ENCODE data around the gene KNG1.
"Not testable (repeated sequence)": the region's sequence is repeated elsewhere in the genome, so short reads cannot be mapped to it uniquely, and the experiment has no call there.

The KNG1 gene

GRCh38 chr3:186717039-186717457 is at the start of gene KNG1:
Gene KNG1 (plus strand): TSS chr3:186717359. CDS start chr3:186717543, 184 bp downstream.
- no peak for FAIRE-seq

GRCh38 chr3:186668426-186668825 is 48.7 kb upstream of the KNG1 start:
- no peak for FAIRE-seq

DNA sequence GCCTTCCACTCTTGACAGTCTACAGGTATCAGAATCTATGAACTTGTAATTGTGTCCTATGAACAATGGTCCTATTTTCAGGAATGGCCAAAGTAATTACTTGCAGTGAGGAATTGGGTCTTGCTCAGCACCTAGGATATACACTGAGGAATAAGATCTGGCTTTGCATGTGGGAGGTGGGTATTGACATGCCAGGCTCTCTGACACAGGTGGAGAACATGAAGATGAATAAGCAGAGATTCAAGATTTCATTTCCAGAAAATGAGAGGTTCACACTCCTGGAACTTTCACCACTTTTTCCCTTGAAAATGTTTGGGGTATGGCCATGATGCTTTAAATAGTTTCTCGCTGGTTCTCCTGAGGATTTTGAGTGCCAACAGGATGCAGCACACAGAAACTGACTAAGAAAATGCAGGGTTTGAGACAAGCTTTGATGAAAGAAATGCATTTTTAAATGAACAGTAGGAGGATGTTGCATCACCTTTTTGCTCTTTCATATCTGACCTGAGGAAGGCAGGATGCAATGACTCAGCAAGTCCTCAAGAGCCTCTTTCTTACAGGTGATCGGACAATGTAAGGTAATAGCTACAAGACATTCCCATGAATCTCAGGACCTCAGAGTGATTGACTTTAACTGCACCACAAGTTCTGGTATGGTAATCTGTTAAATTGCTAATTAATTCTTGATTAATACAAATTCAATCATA is 47.6 kb upstream of the KNG1 start:
- no peak for FAIRE-seq

- FAIRE-seq: no peak
Observed at GRCh38 chr3:186670155-186670554, 47.0 kb upstream of the KNG1 start.

DNA sequence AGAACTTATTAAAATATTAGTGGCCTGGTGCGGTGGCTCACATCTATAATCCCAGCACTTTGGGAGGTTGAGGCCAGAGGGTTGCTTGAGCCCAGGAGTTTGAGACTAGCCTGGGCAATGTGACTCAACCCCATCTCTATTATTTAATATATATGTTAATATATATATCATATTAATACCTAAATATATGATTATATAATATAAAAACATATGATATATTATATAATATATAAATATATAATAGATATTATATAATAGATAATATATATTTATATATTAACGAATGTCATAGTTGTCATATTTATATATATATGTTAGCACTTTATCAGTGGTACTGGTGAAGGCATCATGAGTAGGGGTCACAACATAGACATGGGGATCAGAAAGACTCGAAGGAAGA is 46.1 kb upstream of the KNG1 start:
- FAIRE-seq: no peak

DNA sequence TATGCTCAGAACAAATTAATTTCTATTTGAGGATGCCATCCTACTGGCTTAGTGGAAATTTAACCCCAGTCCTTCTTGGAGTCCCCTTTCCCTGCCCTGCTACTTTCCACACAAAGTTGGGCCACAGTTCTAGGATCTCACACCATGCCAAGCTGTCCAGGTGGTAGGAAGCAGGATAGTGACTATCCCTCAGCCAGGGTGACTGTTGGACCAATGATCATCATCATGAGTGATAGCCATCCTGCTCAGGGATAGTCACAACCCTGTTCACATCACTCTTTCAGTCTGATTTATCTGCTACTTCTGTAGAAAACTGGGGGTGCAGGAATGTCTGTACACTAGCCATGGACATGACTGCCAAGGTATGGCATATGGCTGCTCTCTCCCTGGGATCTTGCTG is 38.6 kb upstream of the KNG1 start:
- no peak for FAIRE-seq

DNA sequence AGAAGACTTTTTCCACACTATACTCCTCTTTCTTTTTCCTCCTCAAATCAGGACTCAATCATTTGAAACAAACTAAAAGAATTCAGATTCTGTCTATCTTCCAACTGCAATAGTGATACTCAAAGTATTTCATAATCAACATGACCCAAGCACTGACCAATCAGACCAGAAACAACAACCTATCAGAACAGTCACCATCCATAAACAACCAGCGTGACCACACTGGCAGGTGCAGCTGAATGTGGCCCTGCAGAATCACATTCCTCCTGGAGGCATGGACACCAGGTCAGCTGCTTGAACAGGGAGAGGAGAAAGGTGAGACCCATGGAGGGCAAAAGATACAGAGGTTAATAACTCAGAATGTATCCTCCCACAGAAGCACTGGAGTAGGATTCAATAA is 38.0 kb upstream of the KNG1 start:
- no peak for FAIRE-seq

GRCh38 chr3:186680869-186681268 is 36.3 kb upstream of the KNG1 start:
- no peak for FAIRE-seq

GRCh38 chr3:186682812-186683211 is 34.3 kb upstream of the KNG1 start:
- no peak for FAIRE-seq

DNA sequence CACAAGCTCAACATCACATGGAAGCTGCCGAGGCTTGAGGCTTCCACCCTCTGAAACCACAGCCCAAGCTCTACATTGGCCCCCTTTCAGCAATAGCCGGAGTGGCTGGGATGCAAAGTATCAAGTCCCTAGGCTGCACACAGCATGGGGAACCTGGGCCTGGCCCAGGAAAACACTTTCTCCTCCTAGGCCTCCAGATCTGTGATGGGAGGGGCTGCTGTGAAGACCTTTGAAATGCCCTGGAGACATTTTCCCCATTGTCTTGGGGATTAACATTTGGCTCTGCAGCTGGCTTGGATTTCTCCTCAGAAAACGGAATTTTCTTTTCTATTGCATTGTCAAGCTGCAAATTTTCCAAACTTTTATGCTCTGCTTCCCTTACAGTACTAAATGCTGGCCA is 33.2 kb upstream of the KNG1 start:
- no peak for FAIRE-seq

DNA sequence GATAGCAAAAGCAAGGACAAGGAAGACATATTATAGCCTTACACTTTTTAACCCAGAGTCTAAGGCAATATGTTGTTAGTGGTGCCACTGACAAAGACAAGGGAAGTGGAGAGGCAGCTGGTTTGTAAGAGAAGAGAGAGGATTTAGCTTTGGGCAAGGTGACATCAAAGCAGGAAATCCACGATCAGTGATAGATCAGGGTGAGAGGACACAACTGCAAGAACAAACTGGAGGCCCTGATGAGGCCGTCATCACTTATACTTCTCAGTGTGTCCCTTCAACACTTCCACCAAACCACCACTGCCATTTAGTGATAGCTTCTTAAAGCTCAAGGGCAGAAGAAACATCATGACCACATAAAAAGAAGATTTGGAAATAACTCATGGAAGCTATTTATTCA is 30.7 kb upstream of the KNG1 start:
- not testable (repeated sequence) for FAIRE-seq

DNA sequence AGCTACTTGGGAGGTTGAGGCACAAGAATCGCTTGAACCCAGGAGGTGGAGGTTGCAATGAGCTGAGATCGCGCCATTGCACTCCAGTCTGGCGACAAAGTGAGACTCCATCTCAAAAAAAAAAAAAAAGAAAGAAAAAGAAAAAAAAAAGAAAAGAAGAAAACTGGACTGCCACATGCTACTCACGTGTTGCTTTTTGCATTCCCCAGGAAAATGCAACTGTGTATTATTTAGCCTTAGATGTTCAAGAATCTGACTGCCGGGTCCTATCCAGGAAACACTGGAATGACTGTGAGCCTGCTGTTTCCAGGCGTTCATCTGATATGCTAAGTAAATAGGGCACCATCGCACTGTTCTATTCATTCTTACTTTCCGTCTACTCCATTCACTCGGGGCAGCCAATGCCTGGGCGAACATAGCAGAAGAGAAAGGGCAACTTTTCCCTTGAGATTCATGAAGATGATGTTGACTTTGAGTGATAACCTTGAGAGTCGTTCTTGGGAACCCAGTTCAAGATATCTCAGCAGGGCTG is 30.0 kb upstream of the KNG1 start:
- no peak for FAIRE-seq

GRCh38 chr3:186690304-186690703 is 26.9 kb upstream of the KNG1 start:
- FAIRE-seq: not testable (repeated sequence)

DNA sequence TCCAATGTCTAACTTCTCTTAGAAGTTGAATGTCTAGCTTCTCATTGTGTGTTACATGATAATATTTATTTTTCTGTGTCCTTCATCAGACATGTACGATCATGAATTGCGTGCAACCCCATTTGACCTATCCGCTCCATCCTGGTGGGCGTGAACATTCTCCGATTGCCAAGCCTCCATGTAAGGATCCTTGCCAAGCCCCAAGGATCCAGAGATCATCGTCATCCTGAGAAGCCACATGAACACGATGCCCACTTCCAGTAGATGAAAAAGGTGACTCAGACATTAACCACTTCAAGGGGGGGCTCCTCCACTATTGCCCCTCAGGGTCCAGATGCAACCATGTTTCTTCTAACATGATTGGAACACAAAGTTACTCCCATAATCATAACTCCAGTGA is 25.5 kb upstream of the KNG1 start:
- FAIRE-seq: no peak

DNA sequence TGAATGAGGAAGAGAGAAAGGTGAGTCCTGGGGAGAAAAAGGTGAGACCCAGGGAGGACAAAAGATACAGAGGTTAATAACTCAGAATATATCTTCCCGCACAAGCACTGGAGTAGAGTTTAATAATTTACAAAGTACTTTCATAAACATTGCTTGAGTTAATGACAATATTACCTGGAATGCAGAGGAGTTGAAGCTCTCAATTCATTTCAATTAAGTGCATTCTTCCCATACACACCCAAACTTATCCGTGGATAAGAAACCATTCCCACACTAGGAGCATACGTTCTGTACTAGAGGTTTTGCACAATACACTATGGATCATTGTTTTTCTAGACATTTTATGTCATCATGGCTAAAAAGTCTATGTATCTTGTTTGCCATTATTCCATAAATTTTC is 23.3 kb upstream of the KNG1 start:
- FAIRE-seq: no peak

DNA sequence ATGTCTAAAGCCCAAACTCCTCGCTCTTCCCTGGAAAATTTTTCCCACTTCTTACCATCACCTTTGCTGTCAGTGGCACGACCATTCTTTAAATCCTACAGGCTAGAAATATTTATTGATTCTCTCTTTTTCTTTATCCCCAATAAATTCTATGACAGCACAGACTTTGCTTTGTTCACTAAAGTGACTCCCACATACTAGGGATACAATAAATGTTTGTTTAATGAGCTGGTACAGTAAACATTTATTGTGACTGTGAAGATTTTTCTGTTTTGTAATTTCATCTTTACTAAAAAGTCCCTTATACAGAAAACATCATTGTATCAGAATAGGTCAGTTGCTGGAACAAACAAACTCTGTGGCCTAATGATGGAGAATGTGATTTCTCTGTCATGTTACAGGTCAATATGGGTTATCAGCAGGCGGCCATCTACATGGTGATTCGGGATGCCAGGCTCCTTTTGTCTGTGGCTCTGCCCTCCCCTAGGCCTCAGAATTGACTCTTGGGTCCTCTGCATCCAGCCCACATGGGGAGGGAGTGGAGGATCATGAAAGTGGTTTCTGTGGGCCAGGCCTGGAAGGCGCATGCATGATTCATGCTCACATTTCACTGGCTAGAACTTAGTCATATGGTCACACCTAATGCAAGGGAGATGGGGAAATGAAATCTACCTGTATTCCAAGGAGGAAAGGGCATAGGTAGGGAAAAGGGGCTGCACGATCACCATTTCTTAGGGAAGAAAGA is 22.7 kb upstream of the KNG1 start:
- no peak for FAIRE-seq

DNA sequence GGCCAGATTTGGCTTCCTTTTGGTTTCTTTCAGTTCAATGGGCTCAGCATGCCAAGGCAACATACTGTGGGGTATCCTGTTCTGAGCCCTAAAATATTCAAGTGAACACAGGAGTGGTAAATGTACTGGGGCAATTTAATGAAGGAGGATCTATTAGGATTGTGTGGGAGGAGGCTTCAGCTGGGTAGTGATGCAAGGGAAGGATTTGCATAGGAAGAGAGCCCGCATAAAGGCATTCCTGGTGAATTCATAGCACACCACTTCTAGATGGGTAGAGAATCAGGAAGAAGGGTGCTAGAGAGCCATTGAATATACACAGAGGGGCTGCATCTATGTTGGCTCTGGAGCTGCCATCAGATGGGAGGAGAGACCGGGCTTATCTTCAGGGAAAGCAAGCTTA is 20.6 kb upstream of the KNG1 start:
- no peak for FAIRE-seq

DNA sequence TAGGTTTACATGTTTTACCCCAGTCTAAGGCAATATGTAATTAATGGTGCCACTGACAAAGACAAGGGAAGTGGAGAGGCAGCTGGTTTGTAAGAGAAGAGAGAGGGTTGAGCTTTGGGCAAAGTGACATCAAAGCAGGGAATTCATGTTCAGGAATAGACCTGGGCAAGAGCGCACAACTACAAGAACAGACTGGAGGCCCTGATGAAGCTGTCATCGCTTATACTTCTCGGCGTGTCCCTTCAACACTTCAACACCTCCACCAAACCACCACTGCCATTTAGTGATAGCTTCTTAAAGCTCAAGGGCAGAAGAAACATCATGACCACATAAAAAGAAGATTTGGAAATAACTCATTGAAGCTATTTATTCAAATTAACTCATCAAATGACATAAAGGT is 19.6 kb upstream of the KNG1 start:
- FAIRE-seq: no peak

- no peak for FAIRE-seq
Observed at GRCh38 chr3:186700267-186700666, 16.9 kb upstream of the KNG1 start.

DNA sequence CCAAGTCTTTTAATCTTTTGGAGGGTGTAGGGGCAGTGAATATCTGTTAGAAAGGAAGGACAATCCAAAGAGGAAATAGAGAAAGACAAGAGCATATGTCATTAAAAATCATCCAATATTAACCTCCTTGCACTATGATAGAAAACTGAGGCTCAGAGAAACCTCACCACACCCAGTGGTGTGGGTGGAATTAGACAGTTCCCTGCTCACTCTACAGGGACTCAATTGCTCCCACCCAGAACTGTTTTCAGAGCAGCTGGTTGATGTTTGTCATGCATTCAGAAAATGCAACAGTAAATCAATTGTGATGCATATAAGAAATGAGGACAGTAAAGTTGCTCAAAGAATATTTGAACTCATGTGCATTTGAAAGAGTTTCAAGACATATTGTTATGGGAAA is 14.7 kb upstream of the KNG1 start:
- FAIRE-seq: not testable (repeated sequence)

GRCh38 chr3:186705882-186706780 is 11.0 kb upstream of the KNG1 start:
- FAIRE-seq: no peak

DNA sequence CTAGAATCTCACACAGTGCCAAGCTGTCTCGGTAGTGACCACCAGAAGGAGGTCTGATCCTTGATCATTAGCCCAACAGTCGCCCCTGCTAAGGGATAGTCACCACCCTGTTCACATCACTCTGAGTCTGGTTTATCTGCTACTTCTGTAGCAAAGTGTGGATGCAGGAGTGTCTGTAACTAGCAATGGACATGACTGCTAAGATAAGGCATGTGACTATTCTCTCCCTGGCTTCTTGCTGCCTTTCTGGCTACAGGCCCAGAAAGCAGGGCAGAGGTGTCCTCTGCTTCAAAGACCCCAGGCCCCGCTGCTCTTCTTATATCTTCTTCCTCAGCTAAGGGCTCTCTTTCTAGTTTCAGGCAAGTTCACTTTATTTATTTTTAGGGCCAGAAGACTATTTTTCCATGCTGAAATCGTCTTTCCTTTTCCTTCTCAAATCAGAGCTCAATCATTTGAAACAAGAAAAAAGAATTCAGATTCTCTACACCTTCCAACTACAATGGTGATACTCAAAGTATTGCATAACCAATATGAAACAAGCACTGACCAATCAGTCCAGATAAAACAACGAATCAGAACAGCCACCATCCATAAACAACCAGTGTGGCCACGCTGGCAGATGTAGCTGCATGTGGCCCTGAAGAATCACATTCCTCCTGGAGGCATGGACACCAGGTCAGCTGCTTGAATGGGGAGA is 8.0 kb upstream of the KNG1 start:
- no peak for FAIRE-seq

DNA sequence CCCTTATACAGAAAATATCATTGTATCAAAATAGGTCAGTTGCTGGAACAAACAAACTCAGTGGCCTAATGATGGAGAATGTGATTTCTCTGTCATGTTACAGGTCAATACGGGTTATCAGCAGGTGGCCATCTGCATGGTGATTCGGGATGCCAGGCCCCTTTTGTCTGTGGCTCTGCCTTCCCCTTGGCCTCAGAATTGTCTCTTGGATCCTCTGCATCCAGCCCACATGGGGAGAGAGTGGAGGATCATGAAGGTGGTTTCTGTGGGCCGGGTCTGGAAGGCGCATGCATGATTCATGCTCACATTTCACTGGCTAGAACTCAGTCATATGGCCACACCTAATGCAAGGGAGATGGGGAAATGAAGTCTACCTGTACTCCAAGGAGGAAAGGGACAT is 6.5 kb upstream of the KNG1 start:
- FAIRE-seq: not testable (repeated sequence)

All from endometrium (tissue), 2 donors.